ENCODE results near the gene CPHXL.

DNA sequence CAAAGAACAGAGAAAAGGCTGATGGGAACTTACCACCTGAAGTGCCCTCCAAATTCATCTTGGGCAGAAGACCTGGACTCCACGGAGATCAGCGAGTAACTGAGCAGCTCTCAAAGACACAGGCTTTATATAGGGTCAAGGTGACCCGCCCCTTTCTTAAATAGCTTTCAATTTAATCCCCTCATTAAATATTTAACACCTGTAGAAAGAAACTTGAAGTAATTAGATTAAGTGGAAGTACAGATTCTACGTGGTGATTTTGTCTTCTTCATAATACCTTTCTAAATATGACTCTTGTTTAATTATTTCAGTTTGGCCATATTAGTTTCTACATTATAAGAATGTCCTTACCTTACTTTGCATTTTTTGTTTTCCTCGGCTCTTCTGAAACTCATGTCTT is 24.9 kb downstream of the CPHXL start, which contains the start of gene DUXB:
- TF ChIP-seq, protein P1, sequence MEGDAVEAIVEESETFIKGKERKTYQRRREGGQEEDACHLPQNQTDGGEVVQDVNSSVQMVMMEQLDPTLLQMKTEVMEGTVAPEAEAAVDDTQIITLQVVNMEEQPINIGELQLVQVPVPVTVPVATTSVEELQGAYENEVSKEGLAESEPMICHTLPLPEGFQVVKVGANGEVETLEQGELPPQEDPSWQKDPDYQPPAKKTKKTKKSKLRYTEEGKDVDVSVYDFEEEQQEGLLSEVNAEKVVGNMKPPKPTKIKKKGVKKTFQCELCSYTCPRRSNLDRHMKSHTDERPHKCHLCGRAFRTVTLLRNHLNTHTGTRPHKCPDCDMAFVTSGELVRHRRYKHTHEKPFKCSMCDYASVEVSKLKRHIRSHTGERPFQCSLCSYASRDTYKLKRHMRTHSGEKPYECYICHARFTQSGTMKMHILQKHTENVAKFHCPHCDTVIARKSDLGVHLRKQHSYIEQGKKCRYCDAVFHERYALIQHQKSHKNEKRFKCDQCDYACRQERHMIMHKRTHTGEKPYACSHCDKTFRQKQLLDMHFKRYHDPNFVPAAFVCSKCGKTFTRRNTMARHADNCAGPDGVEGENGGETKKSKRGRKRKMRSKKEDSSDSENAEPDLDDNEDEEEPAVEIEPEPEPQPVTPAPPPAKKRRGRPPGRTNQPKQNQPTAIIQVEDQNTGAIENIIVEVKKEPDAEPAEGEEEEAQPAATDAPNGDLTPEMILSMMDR (IDR thresholded peaks at IDR 0.05), result no peak
- TF ChIP-seq RCOR1 (IDR thresholded peaks at IDR 0.05; ENCODE audit: low read depth, low read length) (no peak), RARB (CRISPR knock-in tag; IDR thresholded peaks at IDR 0.05) (no peak), CHD2 (IDR thresholded peaks at IDR 0.05; ENCODE audit: low read length, partially characterized antibody) (no peak), EP300 (IDR thresholded peaks at IDR 0.05) (no peak), HDAC2 (IDR thresholded peaks at IDR 0.05) (no peak), POLR2A (IDR thresholded peaks at IDR 0.05; ENCODE audit: low read length) (no peak), HOXA7 (CRISPR knock-in tag; IDR thresholded peaks at IDR 0.05) (no peak), BHLHE40 (IDR thresholded peaks at IDR 0.05; ENCODE audit: low read depth, low read length) (no peak), ZSCAN20 (CRISPR knock-in tag; IDR thresholded peaks at IDR 0.05) (no peak), KDM1A (IDR thresholded peaks at IDR 0.05; ENCODE audit: low read depth) (no peak)
- TF ChIP-seq, protein P2, sequence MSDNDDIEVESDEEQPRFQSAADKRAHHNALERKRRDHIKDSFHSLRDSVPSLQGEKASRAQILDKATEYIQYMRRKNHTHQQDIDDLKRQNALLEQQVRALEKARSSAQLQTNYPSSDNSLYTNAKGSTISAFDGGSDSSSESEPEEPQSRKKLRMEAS (IDR thresholded peaks at IDR 0.05), result no peak
- TF ChIP-seq, protein P3, sequence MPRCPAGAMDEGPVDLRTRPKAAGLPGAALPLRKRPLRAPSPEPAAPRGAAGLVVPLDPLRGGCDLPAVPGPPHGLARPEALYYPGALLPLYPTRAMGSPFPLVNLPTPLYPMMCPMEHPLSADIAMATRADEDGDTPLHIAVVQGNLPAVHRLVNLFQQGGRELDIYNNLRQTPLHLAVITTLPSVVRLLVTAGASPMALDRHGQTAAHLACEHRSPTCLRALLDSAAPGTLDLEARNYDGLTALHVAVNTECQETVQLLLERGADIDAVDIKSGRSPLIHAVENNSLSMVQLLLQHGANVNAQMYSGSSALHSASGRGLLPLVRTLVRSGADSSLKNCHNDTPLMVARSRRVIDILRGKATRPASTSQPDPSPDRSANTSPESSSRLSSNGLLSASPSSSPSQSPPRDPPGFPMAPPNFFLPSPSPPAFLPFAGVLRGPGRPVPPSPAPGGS (IDR thresholded peaks at IDR 0.05), result no peak

Measured in A549 (cell line).